ENCODE data around the gene LIFR.

DNA sequence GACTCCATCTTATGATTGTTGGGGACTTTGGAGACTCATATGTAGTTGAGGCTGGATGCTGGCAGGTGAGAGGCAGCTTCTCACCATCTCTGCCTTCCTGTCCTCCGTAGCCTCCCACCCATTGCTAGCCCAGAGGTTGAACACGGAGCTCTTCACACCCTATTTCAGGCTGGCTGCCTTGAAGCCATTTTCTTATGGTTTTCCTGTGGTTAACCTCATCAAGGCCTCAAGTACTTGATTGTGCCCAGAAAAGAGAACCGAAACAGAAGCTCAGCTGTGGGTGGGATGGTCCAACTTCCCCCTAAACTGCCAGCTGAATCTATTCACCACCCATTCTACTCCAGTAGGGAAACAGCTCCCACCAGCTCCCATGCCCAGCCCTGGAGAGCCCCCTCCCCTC lies 102.9 kb downstream of the LIFR start:
- no peak for TF ChIP-seq EZH2 (IDR thresholded peaks at IDR 0.05; ENCODE audit: low read length, missing control alignments)
- TF ChIP-seq, protein P1, sequence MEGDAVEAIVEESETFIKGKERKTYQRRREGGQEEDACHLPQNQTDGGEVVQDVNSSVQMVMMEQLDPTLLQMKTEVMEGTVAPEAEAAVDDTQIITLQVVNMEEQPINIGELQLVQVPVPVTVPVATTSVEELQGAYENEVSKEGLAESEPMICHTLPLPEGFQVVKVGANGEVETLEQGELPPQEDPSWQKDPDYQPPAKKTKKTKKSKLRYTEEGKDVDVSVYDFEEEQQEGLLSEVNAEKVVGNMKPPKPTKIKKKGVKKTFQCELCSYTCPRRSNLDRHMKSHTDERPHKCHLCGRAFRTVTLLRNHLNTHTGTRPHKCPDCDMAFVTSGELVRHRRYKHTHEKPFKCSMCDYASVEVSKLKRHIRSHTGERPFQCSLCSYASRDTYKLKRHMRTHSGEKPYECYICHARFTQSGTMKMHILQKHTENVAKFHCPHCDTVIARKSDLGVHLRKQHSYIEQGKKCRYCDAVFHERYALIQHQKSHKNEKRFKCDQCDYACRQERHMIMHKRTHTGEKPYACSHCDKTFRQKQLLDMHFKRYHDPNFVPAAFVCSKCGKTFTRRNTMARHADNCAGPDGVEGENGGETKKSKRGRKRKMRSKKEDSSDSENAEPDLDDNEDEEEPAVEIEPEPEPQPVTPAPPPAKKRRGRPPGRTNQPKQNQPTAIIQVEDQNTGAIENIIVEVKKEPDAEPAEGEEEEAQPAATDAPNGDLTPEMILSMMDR (conservative IDR thresholded peaks at IDR 0.05 in 1 of 2, IDR thresholded peaks at IDR 0.05 in 1 of 2; ENCODE audit: low read depth in 1 of 2, low read length in 2 of 2): no peak
